A172 (cell line): ENCODE data around the gene LENG1. TPM values are rescaled to one million over a fixed set of nuclear protein-coding genes. Genes with fewer than 3 reads are reported as not detected.

ENCODE experiments used
- DNase-seq: peaks from one replicate; pipeline ENCODE4 v3.0.0-alpha.2; 2015; ENCODE audit warnings: low spot score
- total RNA-seq: library from RNA; depleted of rRNA; stranded (reverse); fragments of >200 nt; shearing (Covaris generic); gene quantifications from 2 replicates; pipeline ENCODE4 v1.2.3, GENCODE V29; 2014

LENG1 gene
- total RNA-seq, 1 experiment from 2014 or later = 21.1 TPM

DNA sequence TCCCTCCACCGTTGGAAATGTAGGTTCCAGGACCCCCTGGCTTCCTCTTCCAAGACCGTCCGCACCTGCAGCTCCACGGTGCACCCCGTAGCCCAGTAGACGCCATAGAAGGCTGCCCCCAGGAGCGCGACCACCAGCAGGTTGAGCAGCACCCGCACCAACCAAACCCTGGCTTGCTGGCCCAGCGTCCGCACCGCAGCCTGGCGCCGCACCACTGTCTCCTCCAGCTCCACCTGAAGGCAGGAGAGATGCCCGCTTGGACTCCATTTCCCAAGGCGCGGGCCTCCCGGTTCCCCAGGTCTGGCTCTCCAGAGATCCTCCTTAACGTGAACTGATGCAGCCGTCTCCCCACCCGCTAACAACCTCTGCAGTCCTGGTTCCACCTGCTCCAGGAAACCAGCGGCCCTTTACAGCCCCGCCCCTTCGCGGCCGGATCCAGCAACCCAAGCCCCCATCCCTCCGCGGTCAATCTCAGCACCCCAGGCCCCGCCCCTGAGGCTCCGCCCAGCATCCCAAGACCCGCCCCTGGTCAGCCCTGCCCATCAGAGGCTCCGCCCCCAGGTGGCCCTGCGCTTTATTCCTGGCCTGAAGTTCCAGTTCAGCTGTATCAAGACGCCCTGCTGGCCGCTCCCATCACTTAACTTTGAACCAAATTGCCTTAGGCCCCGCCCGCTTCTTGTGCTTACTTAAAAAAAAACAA is 5.0 kb upstream of the LENG1 start:
- DNase-seq = no peak

DNA sequence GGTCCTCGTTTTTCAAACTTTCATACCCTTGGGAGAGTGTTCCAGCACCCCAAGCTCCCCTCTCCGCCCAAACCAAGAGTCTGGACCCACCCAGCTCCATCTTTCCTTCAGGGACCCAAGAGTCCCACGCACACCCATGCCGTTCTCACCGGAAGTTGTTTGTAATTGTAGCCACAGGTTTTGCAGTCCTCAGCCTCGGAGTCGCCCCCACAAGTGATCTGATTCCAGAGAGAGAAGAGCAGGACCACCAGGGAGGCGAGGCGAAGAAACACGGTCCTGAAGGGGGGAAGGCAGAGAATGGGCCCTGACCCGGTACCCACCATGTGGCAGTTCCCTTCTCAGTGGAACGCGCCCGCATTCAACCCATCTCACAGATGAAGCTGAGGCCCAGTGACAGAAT is 3.4 kb upstream of the LENG1 start:
- DNase-seq = no peak

DNA sequence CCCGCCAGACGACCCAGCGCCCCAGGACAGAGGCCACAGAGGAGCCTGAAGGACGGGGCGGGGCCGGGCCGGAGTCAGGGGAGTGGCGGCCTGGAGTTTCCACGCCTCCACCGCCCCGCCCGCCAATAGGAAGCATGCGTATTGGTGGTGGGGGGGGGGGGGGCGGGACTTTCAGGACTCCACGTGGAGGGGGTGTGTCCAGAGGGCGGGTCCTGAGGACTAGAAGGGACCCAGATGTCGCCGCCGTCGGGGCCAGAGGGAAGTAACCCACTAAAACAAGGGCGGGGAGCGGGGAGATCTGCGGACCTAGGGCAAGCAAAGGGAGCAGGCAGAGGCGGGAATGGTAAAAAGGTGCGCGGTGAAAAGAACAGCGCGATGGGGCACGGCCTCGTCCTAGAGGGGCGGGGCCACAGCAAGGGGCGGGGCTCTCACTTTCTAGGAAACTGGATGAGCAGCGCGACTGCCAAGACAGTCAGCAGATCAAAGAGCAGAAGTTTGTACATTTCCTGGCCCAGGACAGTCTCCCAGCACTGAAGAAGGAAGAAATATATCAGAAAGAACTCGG is 2.8 kb upstream of the LENG1 start:
- DNase-seq = no peak

DNA sequence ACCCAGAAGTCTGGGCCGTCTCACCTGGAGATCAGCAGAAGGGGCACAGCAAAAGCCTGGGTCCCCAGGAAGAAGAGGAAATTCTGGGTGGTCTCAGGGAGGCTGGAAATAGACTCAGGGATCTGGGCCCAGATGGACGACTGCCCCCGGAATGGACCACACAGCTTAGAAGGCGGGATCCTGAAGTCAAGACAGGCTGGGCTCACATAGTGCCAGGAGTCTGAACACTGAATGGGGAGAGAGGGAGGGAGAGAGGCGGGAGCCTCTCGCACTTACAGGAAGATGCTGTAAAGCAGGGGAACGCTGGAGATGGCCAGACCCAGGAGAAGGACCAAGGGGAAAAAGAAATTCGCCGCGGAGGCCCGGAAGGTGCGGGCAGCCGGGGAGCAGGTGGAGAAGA is 1.3 kb upstream of the LENG1 start:
- DNase-seq = no peak

GRCh38 chr19:54160182-54160811 is 776 bp upstream of the LENG1 start:
- no peak for DNase-seq

GRCh38 chr19:54158812-54159351 is 639 bp downstream of the LENG1 start:
- peak; percentile 46 for DNase-seq

DNA sequence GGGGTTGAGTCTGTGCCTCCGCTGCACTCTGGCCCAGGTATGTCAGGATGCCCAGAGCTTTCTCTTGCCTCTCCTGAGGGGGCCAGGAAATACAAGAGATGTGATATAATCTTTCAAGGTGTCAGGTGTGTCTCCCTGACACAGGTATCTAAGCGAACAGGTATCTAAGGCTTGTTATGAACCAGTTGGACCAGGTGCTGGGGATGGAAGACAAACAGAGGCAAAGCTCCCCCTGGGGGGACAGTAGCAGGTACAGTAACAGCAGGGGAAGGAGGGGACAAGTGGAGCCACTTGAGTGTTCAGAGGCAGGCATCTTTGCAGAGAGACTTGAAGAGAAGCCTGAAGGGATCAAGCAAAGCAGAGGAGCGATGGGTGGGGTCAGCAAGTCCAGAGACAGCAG is 2.6 kb downstream of the LENG1 start:
- DNase-seq = no peak

GRCh38 chr19:54156490-54156889 is 3.0 kb downstream of the LENG1 start:
- no peak for DNase-seq

- no peak for DNase-seq
Measured at GRCh38 chr19:54155694-54156093, 3.8 kb downstream of the LENG1 start.

DNA sequence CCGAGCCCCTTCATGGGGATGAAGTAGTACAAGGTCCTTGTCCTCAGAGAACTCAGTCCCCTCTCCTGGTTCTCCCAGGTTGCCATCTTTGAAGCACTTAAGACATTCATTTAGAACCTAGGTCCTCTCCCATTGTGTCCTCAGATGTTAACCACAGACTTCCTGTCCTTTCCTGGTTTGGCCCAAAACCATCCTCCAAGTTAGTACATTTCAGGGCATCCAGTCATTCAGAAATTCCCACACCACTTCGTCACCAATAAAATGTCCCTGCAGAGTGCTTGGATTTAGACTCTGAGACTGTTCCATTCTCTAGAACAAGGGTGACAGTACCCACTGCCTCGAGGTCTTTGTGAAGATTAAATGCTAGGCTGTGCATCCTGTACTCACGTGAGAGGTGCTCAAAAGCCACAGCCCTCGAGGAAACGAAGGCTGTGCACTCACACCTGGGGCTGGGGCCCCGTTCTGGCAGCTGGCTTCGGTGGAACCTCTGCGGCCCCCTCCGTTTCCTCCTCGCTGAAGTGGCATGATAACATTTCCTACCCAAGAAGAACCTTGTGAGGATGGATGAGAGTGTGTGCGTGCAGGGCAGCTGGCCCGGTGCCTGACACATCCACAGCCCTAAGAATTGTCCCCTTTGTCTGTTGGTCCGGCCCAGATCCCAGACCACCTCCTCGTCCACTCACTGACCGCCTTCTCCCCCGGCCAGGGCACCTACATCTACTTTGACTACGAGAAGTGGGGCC is 4.7 kb downstream of the LENG1 start:
- peak; percentile 90 for DNase-seq

DNA sequence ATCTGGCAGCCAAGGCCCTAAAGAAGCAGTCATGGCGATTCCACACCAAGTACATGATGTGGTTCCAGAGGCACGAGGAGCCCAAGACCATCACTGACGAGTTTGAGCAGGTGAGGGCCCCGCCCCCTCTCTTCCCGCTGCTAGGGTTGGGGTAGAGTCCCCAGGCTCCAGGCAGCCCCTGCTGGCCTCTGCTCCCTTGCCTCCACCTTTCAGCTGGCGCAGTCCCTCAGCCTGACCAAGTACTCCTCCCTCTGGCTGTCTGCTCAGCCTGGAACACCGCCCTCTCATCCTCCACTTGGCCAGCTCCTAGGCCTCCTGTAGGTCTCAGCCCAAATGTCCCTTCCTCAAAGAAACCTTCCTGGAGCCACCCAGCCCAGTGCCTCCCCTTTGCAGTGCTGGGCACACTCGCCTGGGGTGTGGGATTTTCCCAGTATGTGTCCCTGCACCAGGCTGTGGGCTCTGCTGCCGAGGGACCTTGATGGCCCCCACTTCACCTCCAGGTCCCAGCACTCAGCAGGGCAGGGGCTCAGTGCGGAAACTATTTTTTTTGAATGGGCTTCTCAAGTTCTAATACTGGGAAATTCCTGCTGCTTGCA is 5.7 kb downstream of the LENG1 start:
- DNase-seq = no peak

GRCh38 chr19:54152878-54153524 is 6.5 kb downstream of the LENG1 start:
- no peak for DNase-seq

GRCh38 chr19:54152267-54152666 is 7.3 kb downstream of the LENG1 start:
- DNase-seq = no peak

DNA sequence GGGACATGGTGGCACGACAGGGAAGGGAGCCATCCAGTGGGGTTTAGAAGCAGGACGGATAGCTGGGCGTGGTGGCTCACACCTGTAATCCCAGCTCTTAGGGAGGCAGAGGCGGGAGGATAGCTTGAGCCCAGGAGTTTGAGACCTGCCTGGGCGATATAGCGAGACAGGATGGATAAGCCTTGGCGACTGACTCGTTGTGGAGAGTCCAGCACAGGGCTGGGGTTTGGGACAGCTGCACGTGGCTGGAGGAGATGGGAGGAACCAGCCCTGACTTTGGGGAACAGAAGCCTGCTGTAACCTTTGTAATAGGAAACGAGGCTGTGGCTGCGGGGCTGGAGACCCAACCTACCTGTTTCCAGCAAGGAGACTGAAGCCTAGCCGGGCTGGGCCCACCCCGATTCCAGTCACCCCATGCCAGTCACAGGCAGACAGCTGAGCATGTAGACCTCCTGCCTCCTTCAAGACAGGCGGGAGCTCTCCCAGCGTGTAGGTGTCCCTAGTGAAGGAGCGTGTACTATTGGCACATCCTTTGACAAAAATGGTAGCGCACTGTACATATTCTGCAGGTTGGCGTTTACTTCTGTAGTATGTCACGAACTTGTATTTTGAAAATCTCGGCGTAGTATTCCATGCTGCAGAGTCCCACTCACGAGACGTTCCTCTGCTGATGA is 8.0 kb downstream of the LENG1 start:
- no peak for DNase-seq

DNA sequence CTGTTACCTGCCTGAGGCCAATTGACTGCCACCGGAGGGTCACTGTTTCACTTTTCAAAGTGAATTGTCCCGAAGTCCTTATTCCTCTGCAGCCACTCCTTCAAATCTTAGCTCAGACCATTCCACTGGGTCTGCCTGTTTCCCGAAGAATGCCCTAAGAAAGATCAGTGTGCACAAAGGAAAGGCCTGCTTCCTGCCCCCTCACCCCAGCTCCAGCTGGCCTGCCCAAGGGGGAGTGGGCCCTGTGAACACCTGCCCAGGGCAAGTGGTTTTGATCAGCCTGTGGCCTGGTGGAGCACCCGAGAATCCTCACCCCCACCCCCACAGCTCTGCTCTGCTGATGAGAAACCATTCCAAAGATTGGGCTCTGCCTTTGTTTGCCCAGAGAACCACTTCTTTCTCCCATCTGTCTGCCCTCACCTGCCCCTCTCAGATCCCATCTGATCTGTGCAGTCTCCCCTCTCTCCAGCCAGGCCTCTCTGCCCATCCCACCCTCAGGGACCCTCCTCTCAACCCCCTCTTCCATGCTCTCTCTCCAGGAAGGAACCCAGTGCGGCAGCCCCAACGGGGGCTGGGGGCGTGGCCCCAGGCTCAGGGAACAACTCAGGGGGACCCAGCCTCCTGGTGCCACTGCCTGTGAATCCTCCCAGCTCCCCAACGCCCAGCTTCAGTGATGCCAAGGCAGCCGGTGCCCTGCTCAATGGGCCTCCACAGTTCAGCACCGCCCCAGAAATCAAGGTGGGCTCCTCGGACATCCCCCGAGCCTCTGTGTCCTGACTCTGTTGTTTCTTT is 10.3 kb downstream of the LENG1 start:
- no peak for DNase-seq

DNA sequence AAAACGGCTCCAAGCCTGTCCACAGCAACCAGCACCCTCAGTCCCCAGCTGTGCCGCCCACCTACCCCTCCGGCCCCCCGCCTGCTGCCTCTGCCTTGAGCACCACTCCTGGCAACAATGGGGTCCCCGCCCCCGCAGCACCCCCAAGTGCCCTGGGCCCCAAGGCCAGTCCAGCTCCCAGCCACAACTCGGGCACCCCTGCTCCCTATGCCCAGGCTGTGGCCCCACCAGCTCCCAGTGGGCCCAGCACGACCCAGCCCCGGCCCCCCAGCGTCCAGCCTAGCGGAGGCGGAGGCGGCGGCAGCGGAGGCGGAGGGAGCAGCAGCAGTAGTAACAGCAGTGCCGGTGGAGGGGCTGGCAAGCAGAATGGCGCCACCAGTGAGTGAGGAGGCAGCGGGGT is 11.4 kb downstream of the LENG1 start:
- DNase-seq = no peak

- no peak for DNase-seq
Measured at GRCh38 chr19:54147676-54148075, 11.8 kb downstream of the LENG1 start.

DNA sequence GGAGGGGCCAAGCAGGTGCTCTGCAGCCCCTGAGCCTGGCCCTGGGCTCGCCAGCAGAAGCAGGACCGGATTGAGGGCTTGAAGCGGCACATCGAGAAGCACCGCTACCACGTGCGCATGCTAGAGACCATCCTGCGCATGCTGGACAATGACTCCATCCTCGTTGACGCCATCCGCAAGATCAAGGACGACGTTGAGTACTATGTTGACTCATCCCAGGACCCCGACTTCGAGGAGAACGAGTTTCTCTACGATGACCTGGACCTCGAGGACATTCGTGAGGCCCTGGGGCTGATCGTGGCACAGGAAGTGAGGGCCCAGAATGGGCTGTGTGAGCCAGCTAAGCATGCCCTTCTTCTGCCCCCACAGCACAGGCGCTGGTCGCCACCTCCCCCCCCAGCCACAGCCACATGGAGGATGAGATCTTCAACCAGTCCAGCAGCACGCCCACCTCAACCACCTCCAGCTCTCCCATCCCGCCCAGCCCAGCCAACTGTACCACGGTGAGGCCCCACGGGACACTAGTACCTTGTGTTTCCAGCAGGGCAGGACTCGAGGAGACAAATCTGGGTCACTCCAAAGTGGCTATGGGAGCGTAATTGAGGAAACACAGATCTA is 13.9 kb downstream of the LENG1 start:
- no peak for DNase-seq

GRCh38 chr19:54142166-54142780 is 17.2 kb downstream of the LENG1 start:
- DNase-seq = no peak
